HG02588 (cell line): Measurements from ENCODE around the gene KATNAL2.
"Not testable (repeated sequence)": the region's sequence is repeated elsewhere in the genome, so short reads cannot be mapped to it uniquely, and the experiment has no call there.

Source experiments
- ATAC-seq: cut with Tn5 transposase; IDR thresholded peaks from one replicate; pipeline ENCODE4 v1.9.1; 2021; ENCODE audit warnings: mild to moderate bottlenecking, moderate library complexity; ENCODE audit not compliant: unreplicated experiment

Gene KATNAL2

DNA sequence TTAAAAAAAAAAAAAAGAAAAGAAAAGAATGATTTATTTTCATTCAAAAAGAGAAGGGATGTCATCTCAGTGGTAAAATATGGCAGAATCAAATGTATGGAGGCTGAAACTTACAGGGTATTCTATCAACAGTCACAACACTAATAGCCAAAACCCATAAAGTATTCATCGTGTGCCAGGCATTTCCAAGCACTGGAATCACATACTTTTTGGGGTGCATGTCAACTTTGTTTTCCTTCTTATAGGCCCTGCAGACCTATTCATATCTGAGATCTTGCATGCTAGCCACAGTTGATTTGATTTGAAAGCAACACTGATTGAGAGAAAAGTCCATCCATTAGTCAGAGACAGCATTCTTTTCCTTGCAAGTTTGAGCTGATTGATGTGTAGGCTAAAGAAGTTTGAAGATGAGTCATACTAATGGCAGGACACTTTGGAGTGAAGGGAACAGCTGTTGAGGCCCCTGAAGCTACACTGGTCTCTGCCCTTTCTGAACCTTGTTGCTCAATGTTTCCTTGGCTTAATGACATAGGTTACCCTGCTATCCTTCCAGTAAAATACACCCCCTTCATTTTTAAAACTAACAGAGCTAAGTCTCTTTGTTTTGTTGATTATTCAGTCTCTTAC is 22.0 kb downstream of the KATNAL2 start:
- no peak for ATAC-seq

DNA sequence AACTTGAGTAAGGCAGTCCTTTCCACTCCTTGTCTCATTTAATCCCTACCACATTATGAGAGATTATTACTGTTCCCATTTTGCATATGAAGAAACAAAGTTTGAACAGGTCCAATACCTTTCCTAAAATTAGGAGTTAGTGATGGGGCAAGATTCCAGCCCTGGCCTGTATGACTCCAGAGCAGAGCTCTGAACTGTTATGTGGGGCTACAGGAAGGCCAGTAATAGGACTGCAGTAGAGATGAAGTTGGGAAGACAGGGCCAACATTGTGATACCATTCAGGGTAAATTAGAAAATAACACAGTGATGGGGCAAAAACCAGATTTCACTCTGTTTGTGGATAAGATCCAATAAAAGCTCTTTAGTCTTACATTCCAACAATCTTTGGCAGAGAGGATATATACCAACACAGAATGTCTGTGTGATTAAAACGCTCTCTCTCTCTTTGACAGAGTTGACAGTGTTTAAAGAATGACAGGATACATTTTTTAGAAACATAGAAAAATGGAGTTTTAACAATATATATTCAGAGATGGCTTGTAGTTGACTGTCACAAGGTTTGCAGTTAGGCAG is 22.7 kb downstream of the KATNAL2 start:
- no peak for ATAC-seq

DNA sequence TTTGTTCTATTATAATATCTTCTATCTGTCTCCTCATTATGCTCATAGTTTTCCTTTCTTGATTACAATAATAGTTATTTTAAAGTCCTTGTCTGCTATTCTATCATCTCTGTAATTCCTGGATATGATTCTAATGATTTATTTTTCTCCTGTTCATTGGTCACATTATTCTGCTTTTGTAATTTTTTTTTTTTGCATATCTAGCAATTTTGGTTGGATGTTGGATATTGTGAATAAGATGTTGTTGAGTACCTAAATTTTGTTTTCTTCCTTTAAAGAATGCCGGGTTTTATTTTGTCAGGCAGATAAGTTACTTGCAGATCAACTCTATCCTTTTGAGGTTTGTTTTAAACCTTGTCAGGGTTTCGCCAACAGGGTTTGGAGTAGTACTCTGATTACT is 25.2 kb downstream of the KATNAL2 start:
- ATAC-seq = no peak

DNA sequence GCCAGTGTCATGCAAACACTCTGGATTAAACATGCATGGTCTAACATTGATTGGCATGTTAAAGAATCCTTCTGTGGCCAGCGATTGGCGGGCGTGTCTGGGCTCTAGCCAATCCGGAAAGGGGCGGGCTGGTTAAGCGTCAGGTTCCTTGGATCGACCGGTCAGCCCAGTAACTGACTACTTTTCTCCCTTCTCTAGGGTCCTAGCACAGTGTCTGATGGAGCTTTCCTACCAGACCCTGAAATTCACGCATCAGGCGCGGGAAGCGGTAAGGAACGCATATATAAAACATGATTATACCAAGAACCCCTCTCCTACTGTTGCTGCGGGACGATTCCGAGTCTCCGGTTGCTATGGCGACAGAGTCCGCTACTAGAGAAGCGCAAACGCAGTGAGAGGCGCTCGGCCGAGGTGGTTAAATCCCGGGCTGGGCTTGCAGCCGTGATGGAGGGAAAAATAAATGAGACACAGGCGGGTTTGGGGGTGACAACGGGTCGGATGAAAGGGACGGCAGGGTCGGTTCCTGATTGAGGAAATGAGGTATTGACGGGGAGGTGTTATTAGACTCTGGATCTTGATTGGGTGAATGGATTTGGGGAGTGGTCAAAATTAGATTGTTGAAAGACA is 29.4 kb downstream of the KATNAL2 start:
- ATAC-seq = peak; percentile 96

- ATAC-seq = no peak
Observed at GRCh38 chr18:46950064-46950656, 32.8 kb downstream of the KATNAL2 start.

GRCh38 chr18:46953195-46953594 is 35.8 kb downstream of the KATNAL2 start:
- ATAC-seq = no peak

GRCh38 chr18:46958209-46958608 is 40.8 kb downstream of the KATNAL2 start:
- ATAC-seq = no peak

GRCh38 chr18:46963656-46964578 is 46.5 kb downstream of the KATNAL2 start:
- ATAC-seq = not testable (repeated sequence)

DNA sequence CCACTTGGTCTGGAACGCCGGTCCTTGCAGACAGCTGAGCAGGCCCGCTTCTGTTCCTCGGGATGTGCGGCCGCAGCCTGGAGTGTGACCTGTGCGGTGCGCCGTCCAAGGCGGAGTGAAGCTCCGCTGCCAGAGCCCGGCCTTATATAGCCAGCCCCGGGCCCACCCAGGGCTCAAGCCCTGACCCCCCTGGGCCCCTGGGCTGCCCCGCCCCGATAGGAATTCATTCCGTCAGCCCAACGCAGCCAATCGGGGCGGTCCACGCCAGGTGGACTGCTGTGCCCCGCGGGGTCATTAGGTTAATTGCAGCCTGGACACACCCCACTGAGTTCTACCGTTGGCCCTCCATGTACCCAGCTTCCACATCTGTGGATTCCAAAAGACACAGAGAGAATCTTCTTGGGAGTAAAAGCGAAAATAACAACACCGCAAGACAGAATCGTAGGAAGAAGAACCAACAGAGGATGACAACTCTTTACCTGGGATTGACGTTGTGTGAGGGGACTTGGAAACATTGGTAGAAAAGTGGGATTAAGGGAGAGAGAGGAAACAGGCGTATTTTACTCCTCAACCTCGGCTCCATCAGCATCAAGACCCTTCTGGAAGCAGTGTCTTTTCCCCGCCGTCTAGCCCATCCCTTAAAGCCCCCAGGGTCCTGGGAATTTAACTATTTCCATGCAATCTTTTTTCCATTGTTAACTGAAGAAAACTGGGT is 47.3 kb downstream of the KATNAL2 start:
- not testable (repeated sequence) for ATAC-seq

DNA sequence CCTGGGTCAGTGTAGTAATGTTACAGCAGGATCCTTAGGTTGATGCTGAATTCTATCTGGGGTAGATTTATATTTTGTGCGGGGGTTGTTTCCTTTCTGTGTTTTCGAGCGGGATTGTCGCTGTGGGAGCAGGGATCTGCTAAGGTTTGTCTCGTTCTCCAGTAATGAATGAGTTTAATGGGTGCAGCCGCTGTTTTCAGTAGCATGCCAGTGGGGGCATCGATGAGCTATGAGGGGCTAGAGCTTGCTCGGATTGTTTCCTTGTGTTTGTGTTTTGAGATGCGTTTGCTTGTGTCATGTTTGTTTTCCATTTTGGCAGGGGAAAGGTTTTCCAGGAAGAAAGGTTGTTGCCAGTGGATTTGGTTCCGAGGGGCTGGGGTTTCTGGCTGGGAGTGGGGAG is 48.9 kb downstream of the KATNAL2 start:
- not testable (repeated sequence) for ATAC-seq

GRCh38 chr18:46969551-46969950 is 52.1 kb downstream of the KATNAL2 start:
- ATAC-seq = not testable (repeated sequence)

DNA sequence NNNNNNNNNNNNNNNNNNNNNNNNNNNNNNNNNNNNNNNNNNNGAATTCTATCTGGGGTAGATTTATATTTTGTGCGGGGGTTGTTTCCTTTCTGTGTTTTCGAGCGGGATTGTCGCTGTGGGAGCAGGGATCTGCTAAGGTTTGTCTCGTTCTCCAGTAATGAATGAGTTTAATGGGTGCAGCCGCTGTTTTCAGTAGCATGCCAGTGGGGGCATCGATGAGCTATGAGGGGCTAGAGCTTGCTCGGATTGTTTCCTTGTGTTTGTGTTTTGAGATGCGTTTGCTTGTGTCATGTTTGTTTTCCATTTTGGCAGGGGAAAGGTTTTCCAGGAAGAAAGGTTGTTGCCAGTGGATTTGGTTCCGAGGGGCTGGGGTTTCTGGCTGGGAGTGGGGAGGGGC is 102.5 kb downstream of the KATNAL2 start:
- not testable (repeated sequence) for ATAC-seq

DNA sequence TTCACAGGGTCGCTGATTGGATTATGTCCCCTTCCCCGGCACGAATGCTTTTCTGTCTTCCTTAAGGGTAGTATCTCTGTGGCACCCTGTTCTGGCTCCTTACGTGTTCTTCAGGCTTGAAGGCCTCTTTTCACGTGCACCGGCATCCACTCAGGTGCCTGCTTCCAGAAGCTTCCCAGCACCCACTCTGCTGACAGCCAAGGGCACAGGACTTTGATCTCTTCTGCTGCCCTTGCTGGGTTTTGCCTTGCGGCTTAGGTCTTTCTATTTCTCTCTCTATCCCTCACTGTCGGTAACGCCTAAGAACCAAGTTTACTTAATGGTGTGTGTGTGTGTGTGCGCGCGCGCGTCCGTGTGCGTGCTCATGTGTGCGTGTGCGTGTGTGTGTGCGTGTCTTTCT is 103.4 kb downstream of the KATNAL2 start:
- not testable (repeated sequence) for ATAC-seq

GRCh38 chr18:47022821-47023220 is 105.4 kb downstream of the KATNAL2 start:
- not testable (repeated sequence) for ATAC-seq

DNA sequence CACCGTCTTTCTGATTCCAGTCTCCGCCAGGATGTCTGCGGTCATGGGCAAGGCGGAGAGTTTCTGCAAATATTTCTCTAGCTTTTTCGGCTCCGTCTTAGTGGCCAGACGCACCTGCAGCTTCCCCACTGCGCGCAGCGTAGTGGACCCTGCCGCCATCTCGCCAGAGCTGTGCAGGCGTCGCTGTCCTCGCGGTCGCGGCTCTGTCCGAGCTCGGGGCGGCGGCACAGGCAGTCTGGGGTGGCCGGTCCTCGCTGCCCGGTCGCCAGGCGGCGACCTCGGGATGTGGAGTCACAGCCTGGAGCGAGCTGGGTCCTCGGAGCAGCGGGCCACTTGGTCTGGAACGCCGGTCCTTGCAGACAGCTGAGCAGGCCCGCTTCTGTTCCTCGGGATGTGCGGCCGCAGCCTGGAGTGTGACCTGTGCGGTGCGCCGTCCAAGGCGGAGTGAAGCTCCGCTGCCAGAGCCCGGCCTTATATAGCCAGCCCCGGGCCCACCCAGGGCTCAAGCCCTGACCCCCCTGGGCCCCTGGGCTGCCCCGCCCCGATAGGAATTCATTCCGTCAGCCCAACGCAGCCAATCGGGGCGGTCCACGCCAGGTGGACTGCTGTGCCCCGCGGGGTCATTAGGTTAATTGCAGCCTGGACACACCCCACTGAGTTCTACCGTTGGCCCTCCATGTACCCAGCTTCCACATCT is 106.5 kb downstream of the KATNAL2 start:
- not testable (repeated sequence) for ATAC-seq

DNA sequence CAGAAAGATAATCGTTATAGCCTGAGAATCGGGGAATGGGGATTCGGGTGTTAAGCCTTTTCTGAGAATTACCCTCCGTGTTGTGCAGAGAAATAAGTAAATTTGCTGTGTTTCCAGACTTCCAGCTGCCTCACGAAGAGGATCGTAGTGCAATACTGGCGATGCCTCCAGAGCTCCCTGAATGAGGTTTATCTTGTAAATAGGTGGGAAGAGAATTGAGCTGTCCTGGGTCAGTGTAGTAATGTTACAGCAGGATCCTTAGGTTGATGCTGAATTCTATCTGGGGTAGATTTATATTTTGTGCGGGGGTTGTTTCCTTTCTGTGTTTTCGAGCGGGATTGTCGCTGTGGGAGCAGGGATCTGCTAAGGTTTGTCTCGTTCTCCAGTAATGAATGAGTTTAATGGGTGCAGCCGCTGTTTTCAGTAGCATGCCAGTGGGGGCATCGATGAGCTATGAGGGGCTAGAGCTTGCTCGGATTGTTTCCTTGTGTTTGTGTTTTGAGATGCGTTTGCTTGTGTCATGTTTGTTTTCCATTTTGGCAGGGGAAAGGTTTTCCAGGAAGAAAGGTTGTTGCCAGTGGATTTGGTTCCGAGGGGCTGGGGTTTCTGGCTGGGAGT is 108.3 kb downstream of the KATNAL2 start:
- ATAC-seq = not testable (repeated sequence)

DNA sequence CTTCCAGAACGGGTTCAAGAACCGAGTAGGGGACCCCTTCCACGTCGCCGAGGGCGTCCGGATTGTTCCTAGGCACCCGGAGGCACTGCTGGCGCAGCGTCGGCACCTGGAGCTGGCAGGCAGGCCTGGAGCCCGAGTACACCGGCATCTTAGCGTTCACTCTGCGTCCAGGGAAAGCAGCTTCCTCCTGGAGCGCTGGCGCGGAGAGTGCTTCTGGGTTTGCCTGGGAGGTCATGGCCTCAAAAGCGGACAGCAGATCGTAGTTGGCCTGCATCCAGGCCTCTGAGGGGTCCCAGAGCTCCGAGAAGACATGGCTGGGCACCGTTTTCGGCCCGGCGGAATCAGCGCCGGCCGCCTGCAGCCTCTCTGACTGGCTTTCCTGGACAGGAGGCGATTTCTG is 111.3 kb downstream of the KATNAL2 start:
- ATAC-seq = not testable (repeated sequence)

DNA sequence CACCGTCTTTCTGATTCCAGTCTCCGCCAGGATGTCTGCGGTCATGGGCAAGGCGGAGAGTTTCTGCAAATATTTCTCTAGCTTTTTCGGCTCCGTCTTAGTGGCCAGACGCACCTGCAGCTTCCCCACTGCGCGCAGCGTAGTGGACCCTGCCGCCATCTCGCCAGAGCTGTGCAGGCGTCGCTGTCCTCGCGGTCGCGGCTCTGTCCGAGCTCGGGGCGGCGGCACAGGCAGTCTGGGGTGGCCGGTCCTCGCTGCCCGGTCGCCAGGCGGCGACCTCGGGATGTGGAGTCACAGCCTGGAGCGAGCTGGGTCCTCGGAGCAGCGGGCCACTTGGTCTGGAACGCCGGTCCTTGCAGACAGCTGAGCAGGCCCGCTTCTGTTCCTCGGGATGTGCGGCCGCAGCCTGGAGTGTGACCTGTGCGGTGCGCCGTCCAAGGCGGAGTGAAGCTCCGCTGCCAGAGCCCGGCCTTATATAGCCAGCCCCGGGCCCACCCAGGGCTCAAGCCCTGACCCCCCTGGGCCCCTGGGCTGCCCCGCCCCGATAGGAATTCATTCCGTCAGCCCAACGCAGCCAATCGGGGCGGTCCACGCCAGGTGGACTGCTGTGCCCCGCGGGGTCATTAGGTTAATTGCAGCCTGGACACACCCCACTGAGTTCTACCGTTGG is 112.4 kb downstream of the KATNAL2 start:
- not testable (repeated sequence) for ATAC-seq

- ATAC-seq = not testable (repeated sequence)
Observed at GRCh38 chr18:47030887-47031286, 113.5 kb downstream of the KATNAL2 start.
